Colonic mucosa (tissue), 4 donors: ENCODE results near the gene CEP131. TPM values are rescaled to one million over a fixed set of nuclear protein-coding genes. Genes with fewer than 3 reads are reported as not detected.

Source experiments
- DNase-seq: peaks from one replicate; pipeline ENCODE4 v3.0.0-alpha.2; 2020
- H3K27ac ChIP-seq: fragments of 200-600 bp; one replicate; pipeline ENCODE4 v1.8.0; 2021
- H3K27me3 ChIP-seq: fragments of 200-600 bp; one replicate; pipeline ENCODE4 v1.8.0; 2021
- H3K36me3 ChIP-seq: fragments of 200-600 bp; one replicate; pipeline ENCODE4 v1.8.0; 2021
- H3K4me1 ChIP-seq: fragments of 200-600 bp; one replicate; pipeline ENCODE4 v1.8.0; 2021; ENCODE audit warnings: mild to moderate bottlenecking
- H3K4me3 ChIP-seq: fragments of 200-600 bp; one replicate; pipeline ENCODE4 v1.8.0; 2021
- H3K9ac ChIP-seq, 2 donors: one replicate each; pipeline ENCODE4 v1.7.0; 2013; ENCODE audit warnings: control low read depth in 2 of 2, low read depth in 2 of 2, low read length in 2 of 2
- H3K9me3 ChIP-seq: fragments of 200-600 bp; one replicate; pipeline ENCODE4 v1.8.0; 2021
- CTCF ChIP-seq: fragments of 200-600 bp; IDR thresholded peaks from one replicate; pipeline ENCODE4 v1.8.0; 2022; ENCODE audit warnings: antibody characterized with exemption, mild to moderate bottlenecking
- intact Hi-C: fragments of 100-400 bp; cut with DNase I; formaldehyde crosslinking; loops from one replicate; pipeline ENCODE4 v1.14.1; 2022
- total RNA-seq, 2 donors: library from RNA; stranded (reverse); fragmentation: NEBNext Ultra II Directional in 1 of 2; extraction: Animal tissue kit (Norgen Biotek cat#: 25700) in 1 of 2; gene quantifications; one replicate each; pipeline ENCODE4 v1.2.1, GENCODE V29; 2021
- donor health status: healthy.
- donor health status: DM: no; HTN: no; CAD: no.
- donor health status: DM: no; HTN: no; CAD: no.

The CEP131 gene
- total RNA-seq, 2 donors from 2014 or later = 4.3 to 15.0 TPM

- no peak overlapping the region for H3K9ac ChIP-seq
These were observed 5.3 kb downstream of the CEP131 start for GRCh38 chr17:81217491-81217890.

GRCh38 chr17:81213978-81214377 is 8.8 kb downstream of the CEP131 start:
- Histone ChIP-seq H3K36me3 (no peaks in the 10 kb centered on the region), H3K4me1 (no peaks in the 10 kb centered on the region), H3K4me3 (no peak overlapping the region), H3K27me3 (no peaks in the 10 kb centered on the region), H3K27ac (no peak overlapping the region), H3K9ac (no peak overlapping the region), H3K9me3 (no peaks in the 10 kb centered on the region)
- no peak for DNase-seq
- no peak for TF ChIP-seq CTCF
- intact Hi-C loops = no loop called here

More at GRCh38 chr17:81217491-81217890, 5.3 kb downstream of the CEP131 start:
- DNase-seq = no peak
- intact Hi-C loops = no loop called here
- Histone ChIP-seq H3K36me3 (no peaks in the 10 kb centered on the region), H3K4me3 (no peak overlapping the region), H3K27me3 (no peaks in the 10 kb centered on the region), H3K4me1 (peaks cover 9% of the 10 kb centered on the region), H3K27ac (no peak overlapping the region), H3K9me3 (no peaks in the 10 kb centered on the region)
- TF ChIP-seq CTCF = no peak

GRCh38 chr17:81212365-81212764 is 10.4 kb downstream of the CEP131 start:
- H3K9me3 ChIP-seq = no peaks in the 10 kb centered on the region
- TF ChIP-seq CTCF = no peak
- intact Hi-C loops = no loop called here
- H3K27ac ChIP-seq = no peak overlapping the region
- no peaks in the 10 kb centered on the region for H3K27me3 ChIP-seq
- no peaks in the 10 kb centered on the region for H3K36me3 ChIP-seq
- H3K4me3 ChIP-seq = no peak overlapping the region
- H3K9ac ChIP-seq = no peak overlapping the region
- no peaks in the 10 kb centered on the region for H3K4me1 ChIP-seq
- DNase-seq = no peak

GRCh38 chr17:81210868-81211267 is 11.9 kb downstream of the CEP131 start:
- Histone ChIP-seq H3K9ac (no peak overlapping the region), H3K4me1 (no peaks in the 10 kb centered on the region), H3K4me3 (no peak overlapping the region), H3K27me3 (no peaks in the 10 kb centered on the region), H3K9me3 (no peaks in the 10 kb centered on the region), H3K27ac (no peak overlapping the region), H3K36me3 (no peaks in the 10 kb centered on the region)
- DNase-seq = no peak
- no peak for TF ChIP-seq CTCF
- intact Hi-C loops = no loop called here

- no peak overlapping the region for H3K9ac ChIP-seq
- no peak overlapping the region for H3K27ac ChIP-seq
- no peaks in the 10 kb centered on the region for H3K27me3 ChIP-seq
- H3K36me3 ChIP-seq = no peaks in the 10 kb centered on the region
- no peak for TF ChIP-seq CTCF
- intact Hi-C loops = no loop called here
- no peak for DNase-seq
- no peaks in the 10 kb centered on the region for H3K9me3 ChIP-seq
- no peaks in the 10 kb centered on the region for H3K4me1 ChIP-seq
- H3K4me3 ChIP-seq = no peak overlapping the region
These were observed 12.3 kb downstream of the CEP131 start for GRCh38 chr17:81210466-81210865.

GRCh38 chr17:81209141-81209540 is 13.6 kb downstream of the CEP131 start:
- intact Hi-C loops = no loop called here
- H3K36me3 ChIP-seq = no peaks in the 10 kb centered on the region
- DNase-seq = no peak
- H3K4me3 ChIP-seq = no peak overlapping the region
- no peaks in the 10 kb centered on the region for H3K4me1 ChIP-seq
- H3K27me3 ChIP-seq = no peaks in the 10 kb centered on the region
- no peak overlapping the region for H3K27ac ChIP-seq
- no peak overlapping the region for H3K9ac ChIP-seq
- TF ChIP-seq CTCF = no peak
- no peaks in the 10 kb centered on the region for H3K9me3 ChIP-seq
